HCT116 (cell line): ENCODE results near the gene MICALL2. TPM values are rescaled to one million over a fixed set of nuclear protein-coding genes. Genes with fewer than 3 reads are reported as not detected.

Experiments
- ATAC-seq: fragments of 200-7000 bp; cut with Tn5 transposase; 2 replicates; pipeline ENCODE4 v1.9.1; 2020; ENCODE audit warnings: mild to moderate bottlenecking, moderate library complexity
- BruUV-seq: library from RNA; stranded (reverse); fragments of 400-500 nt; replicated peaks from 2 replicates; lab custom pipeline; 2021; lab: Mats Ljungman, UMichigan
- CTCF ChIA-PET: fragments of 300-600 bp; sonication (Branson Sonifier 250); formaldehyde crosslinking; loops from one replicate; lab custom pipeline; 2021; ENCODE audit warnings: antibody characterized with exemption; lab: Charles Lee
- POLR2A ChIA-PET: fragments of 300-600, 350-600 bp; sonication (Branson Sonifier 250); formaldehyde crosslinking; loops from one replicate; lab custom pipeline; 2021; ENCODE audit warnings: antibody characterized with exemption; lab: Charles Lee
- RAD21 ChIA-PET, 2 experiments: fragments of 300-600 bp; sonication (Branson Sonifier 250); formaldehyde crosslinking; loops; one replicate each; lab custom pipeline; 2023; ENCODE audit warnings: low total read pairs in 2 of 2; ENCODE audit not compliant: uncharacterized antibody in 2 of 2, unreplicated experiment in 2 of 2, low non-redundant PET in 1 of 2; lab: Charles Lee
- DNase-seq: peaks from one replicate; pipeline ENCODE4 v3.0.0-alpha.2; 2010; ENCODE audit warnings: low read depth, low spot score
- H2AFZ ChIP-seq: fragments of 200-600 bp; shearing (Covaris generic), sonication (generic); 2 replicates; pipeline ENCODE4 v1.6.1; 2017; ENCODE audit warnings: low read depth, mixed run types, mixed read lengths, antibody characterized with exemption, low read length; ENCODE audit not compliant: poor library complexity, severe bottlenecking
- H3K27ac ChIP-seq: 2 replicates; pipeline ENCODE4 v1.5.1; 2012; ENCODE audit warnings: low read depth, low read length
- H3K27me3 ChIP-seq: fragments of 200-600 bp; sonication (generic); 2 replicates; pipeline ENCODE4 v1.6.1; 2016; ENCODE audit warnings: mixed run types, low read length, mixed read lengths; ENCODE audit not compliant: insufficient read depth
- H3K36me3 ChIP-seq, 2 experiments: fragments of 200-500 bp in 1 of 2; fragments of 200-600 bp in 1 of 2; sonication (Bioruptor generic) in 1 of 2; sonication (generic) in 1 of 2; 2 replicates each; pipeline versions ENCODE4 v1.5.1 to v1.6.1; 2014 to 2016; ENCODE audit warnings: low read length in 2 of 2, inconsistent platforms in 1 of 2, mixed read lengths in 1 of 2, mixed run types in 1 of 2; ENCODE audit not compliant: insufficient read depth in 2 of 2, control insufficient read depth in 1 of 2
- H3K4me1 ChIP-seq, 2 experiments: fragments of 200-600 bp in 1 of 2; sonication (generic) in 1 of 2; 2 replicates each; pipeline versions ENCODE4 v1.5.1 to v1.6.1; 2012 to 2017; ENCODE audit warnings: low read length in 2 of 2, inconsistent platforms in 1 of 2, mild to moderate bottlenecking in 1 of 2, mixed read lengths in 1 of 2, mixed run types in 1 of 2, moderate library complexity in 1 of 2; ENCODE audit not compliant: insufficient read depth in 2 of 2, control insufficient read depth in 1 of 2
- H3K4me2 ChIP-seq: fragments of 200-600 bp; sonication (generic); 2 replicates; pipeline ENCODE4 v1.6.1; 2017; ENCODE audit warnings: mixed run types, low read length, mixed read lengths
- H3K4me3 ChIP-seq, 2 experiments: fragments of 200-600 bp in 1 of 2; sonication (generic) in 1 of 2; replicated peaks in 1 of 2; 2 replicates each; pipeline ENCODE4 v1.5.1; 2011 to 2016; ENCODE audit warnings: low read length in 2 of 2, control low read depth in 1 of 2, low read depth in 1 of 2, mild to moderate bottlenecking in 1 of 2, mixed read lengths in 1 of 2, mixed run types in 1 of 2
- H3K79me2 ChIP-seq: fragments of 200-600 bp; sonication (generic); 2 replicates; pipeline ENCODE4 v1.6.1; 2017; ENCODE audit warnings: mild to moderate bottlenecking, mixed run types, low read length, moderate library complexity, mixed read lengths; ENCODE audit not compliant: insufficient read depth
- H3K9ac ChIP-seq: fragments of 200-600 bp; sonication (generic); 2 replicates; pipeline ENCODE4 v1.6.1; 2016; ENCODE audit warnings: low read length, mixed read lengths
- H3K9me2 ChIP-seq: fragments of 200-600 bp; sonication (generic), shearing (Covaris generic); 2 replicates; pipeline ENCODE4 v1.6.1; 2017; ENCODE audit warnings: mixed run types, mild to moderate bottlenecking, moderate library complexity; ENCODE audit not compliant: insufficient read depth
- H3K9me3 ChIP-seq, 2 experiments: fragments of 200-500 bp in 1 of 2; fragments of 200-600 bp in 1 of 2; sonication (Bioruptor generic) in 1 of 2; sonication (generic) in 1 of 2; 2 replicates each; pipeline ENCODE4 v1.6.1; 2014 to 2017; ENCODE audit warnings: low read length in 2 of 2, mixed read lengths in 2 of 2, inconsistent platforms in 1 of 2, low read depth in 1 of 2, mild to moderate bottlenecking in 1 of 2, mixed run types in 1 of 2, moderate library complexity in 1 of 2; ENCODE audit not compliant: control insufficient read depth in 1 of 2, insufficient read depth in 1 of 2
- H4K20me1 ChIP-seq: fragments of 200-600 bp; sonication (generic), shearing (Covaris generic); 2 replicates; pipeline ENCODE4 v1.6.1; 2017; ENCODE audit warnings: mixed run types, mild to moderate bottlenecking, moderate library complexity; ENCODE audit not compliant: insufficient read depth
- CTCF ChIP-seq, 3 experiments: fragments of 200-600 bp in 1 of 3; sonication (generic) in 1 of 3; IDR thresholded peaks in 2 of 3; conservative IDR thresholded peaks in 1 of 3; 2 replicates each; pipeline ENCODE4 v1.5.1; 2012 to 2017; ENCODE audit warnings: low read depth in 2 of 3, low read length in 2 of 3, antibody characterized with exemption in 1 of 3, borderline replicate concordance in 1 of 3, control low read depth in 1 of 3, mild to moderate bottlenecking in 1 of 3, mixed read lengths in 1 of 3, mixed run types in 1 of 3, moderate library complexity in 1 of 3; ENCODE audit not compliant: insufficient read depth in 1 of 3
- EZH2phosphoT487 ChIP-seq: fragments of 200-600 bp; IDR thresholded peaks from 2 replicates; pipeline ENCODE4 v1.6.1; 2018; ENCODE audit warnings: antibody characterized with exemption, borderline replicate concordance
- JUND ChIP-seq: IDR thresholded peaks from 2 replicates; pipeline ENCODE4 v1.6.1; 2012
- MAX ChIP-seq: IDR thresholded peaks from 2 replicates; pipeline ENCODE4 v1.6.1; 2012
- POLR2A ChIP-seq: IDR thresholded peaks from 2 replicates; pipeline ENCODE4 v1.7.0; 2011; ENCODE audit warnings: borderline replicate concordance; ENCODE audit not compliant: insufficient read depth, insufficient read length; ENCODE audit errors: extremely low read depth
- POLR2AphosphoS5 ChIP-seq: IDR thresholded peaks from 2 replicates; pipeline ENCODE4 v1.6.1; 2011; ENCODE audit warnings: mild to moderate bottlenecking, low read depth, low read length, moderate library complexity
- RAD21 ChIP-seq: IDR thresholded peaks from 2 replicates; pipeline ENCODE4 v1.6.1; 2012; ENCODE audit warnings: low read depth, mild to moderate bottlenecking
- REST ChIP-seq: IDR thresholded peaks from 2 replicates; pipeline ENCODE4 v1.6.1; 2012; ENCODE audit warnings: low read depth
- SP1 ChIP-seq: IDR thresholded peaks from 2 replicates; pipeline ENCODE4 v1.6.1; 2012; ENCODE audit warnings: low read depth
- SRF ChIP-seq: IDR thresholded peaks from 2 replicates; pipeline ENCODE4 v1.6.1; 2012; ENCODE audit warnings: low read depth
- TCF7L2 ChIP-seq: IDR thresholded peaks from 2 replicates; pipeline ENCODE4 v1.7.0; 2011; ENCODE audit warnings: borderline replicate concordance, inconsistent platforms; ENCODE audit not compliant: insufficient read depth, insufficient read length; ENCODE audit errors: extremely low read depth
- YY1 ChIP-seq: IDR thresholded peaks from 2 replicates; pipeline ENCODE4 v1.6.1; 2011; ENCODE audit warnings: low read length, low read depth, moderate library complexity, mild to moderate bottlenecking; ENCODE audit not compliant: insufficient replicate concordance; ENCODE audit errors: extremely low read depth
- ZBTB33 ChIP-seq: IDR thresholded peaks from 2 replicates; pipeline ENCODE4 v1.6.1; 2011; ENCODE audit warnings: mild to moderate bottlenecking, low read length, moderate library complexity; ENCODE audit not compliant: insufficient replicate concordance; ENCODE audit errors: extremely low read depth
- ZNF274 ChIP-seq: fragments of 200-500 bp; sonication (Bioruptor generic); IDR thresholded peaks from 2 replicates; pipeline ENCODE4 v1.6.1; 2014; ENCODE audit warnings: mild to moderate bottlenecking, low read depth, low read length, inconsistent platforms
- intact Hi-C: fragments of 100-400 bp; cut with micrococcal nuclease; formaldehyde crosslinking; loops from 2 replicates; pipeline ENCODE4 v1.10.0; 2022
- total RNA-seq: library from RNA; stranded (reverse); gene quantifications from one replicate; pipeline ENCODE4 v1.2.1, GENCODE V29; 2021; ENCODE audit not compliant: unreplicated experiment

MICALL2 gene
- total RNA-seq, 1 experiment from 2014 or later, result 60.7 TPM

- H3K4me1 ChIP-seq, result peaks cover 18 to 21% of the 10 kb centered on the region in 2 experiments
- H3K79me2 ChIP-seq, result no peaks in the 10 kb centered on the region
- H3K9me2 ChIP-seq, result no peaks in the 10 kb centered on the region
- intact Hi-C loops, result no loop called here
- RAD21 ChIA-PET, result no interaction called here
- H4K20me1 ChIP-seq, result no peaks in the 10 kb centered on the region
- POLR2A ChIA-PET, result no interaction called here
- no peaks in the 10 kb centered on the region for H3K9me3 ChIP-seq
- CTCF ChIA-PET, result no interaction called here
- no TSS peak for BruUV-seq
- no peaks in the 10 kb centered on the region for H3K27me3 ChIP-seq
- H3K4me2 ChIP-seq, result no peak overlapping the region
- H3K9ac ChIP-seq, result no peak overlapping the region
- TF ChIP-seq REST, result no peak
- no peak for TF ChIP-seq TCF7L2
- no peak for TF ChIP-seq YY1
- TF ChIP-seq JUND, result no peak
- no peak for TF ChIP-seq ZBTB33
- TF ChIP-seq POLR2AphosphoS5, result no peak
- no peak for TF ChIP-seq MAX
- TF ChIP-seq CTCF (IDR thresholded peaks at IDR 0.05 in 2 of 3, conservative IDR thresholded peaks at IDR 0.05 in 1 of 3; ENCODE audit: borderline replicate concordance in 1 of 3, insufficient read depth in 1 of 3, low read depth in 2 of 3, low read length in 2 of 3), result no peak
- no peak for TF ChIP-seq SP1
- TF ChIP-seq EZH2phosphoT487, result no peak
- TF ChIP-seq SRF, result no peak
- no peak for TF ChIP-seq POLR2A
- TF ChIP-seq ZNF274, result no peak
- TF ChIP-seq RAD21, result no peak
- no peak overlapping the region for H3K27ac ChIP-seq
- DNase-seq (no peak), ATAC-seq (peak; percentile 2; the same call in 1 of the 2 replicates)
- peaks cover 2 to 5% of the 10 kb centered on the region in 2 experiments for H3K36me3 ChIP-seq
- no peak overlapping the region for H3K4me3 ChIP-seq
- H2AFZ ChIP-seq, result no peak overlapping the region
Observed at GRCh38 chr7:1468643-1469298, 9.5 kb upstream of the MICALL2 start.
